IMR-90 (cell line): ENCODE measurements around the gene IGF1R. TPM values are rescaled to one million over a fixed set of nuclear protein-coding genes. Genes with fewer than 3 reads are reported as not detected.

Source experiments
- ATAC-seq: fragments of 200-7000 bp; cut with Tn5 transposase; 2 replicates; pipeline ENCODE4 v1.9.1; 2020; ENCODE audit warnings: low read depth, mild to moderate bottlenecking, moderate library complexity
- BruUV-seq: library from RNA; stranded (reverse); fragments of 400-500 nt; replicated peaks from 2 replicates; lab custom pipeline; 2021; lab: Mats Ljungman, UMichigan
- CTCF ChIA-PET: fragments of 300-600 bp; formaldehyde crosslinking; extraction: SDS; loops from one replicate; lab custom pipeline; 2021; ENCODE audit warnings: antibody characterized with exemption; lab: Yijun Ruan, JAX
- POLR2A ChIA-PET: fragments of 300-600 bp; sonication (Branson Sonifier 250); formaldehyde crosslinking; loops from one replicate; lab custom pipeline; 2022; ENCODE audit warnings: antibody characterized with exemption; ENCODE audit not compliant: unreplicated experiment; lab: Charles Lee
- DNase-seq: peaks from one replicate; pipeline ENCODE4 v3.0.0; 2013
- H2AFZ ChIP-seq: replicated peaks from 2 replicates; pipeline ENCODE3; 2013; ENCODE audit warnings: low read length, mild to moderate bottlenecking; ENCODE audit not compliant: poor library complexity
- H2AK5ac ChIP-seq: 2 replicates; pipeline ENCODE4 v1.6.1; 2013; ENCODE audit warnings: low read depth, low read length, inconsistent platforms
- H2AK9ac ChIP-seq: replicated peaks from 2 replicates; pipeline ENCODE3; 2013; ENCODE audit warnings: mild to moderate bottlenecking, low read depth, low read length, moderate library complexity; ENCODE audit not compliant: poor library complexity
- H2BK120ac ChIP-seq: 2 replicates; pipeline ENCODE4 v1.6.1; 2013; ENCODE audit warnings: low read depth, low read length, inconsistent platforms
- H2BK15ac ChIP-seq: 3 replicates; pipeline ENCODE4 v1.6.1; 2013; ENCODE audit warnings: low read depth, low read length, inconsistent platforms
- H2BK20ac ChIP-seq: 2 replicates; pipeline ENCODE4 v1.6.1; 2013; ENCODE audit warnings: low read depth, mild to moderate bottlenecking, inconsistent platforms, low read length, moderate library complexity
- H2BK5ac ChIP-seq: 2 replicates; pipeline ENCODE4 v1.6.1; 2013; ENCODE audit warnings: mild to moderate bottlenecking, low read depth, low read length, inconsistent platforms; ENCODE audit not compliant: poor library complexity, severe bottlenecking
- H3K14ac ChIP-seq: replicated peaks from 2 replicates; pipeline ENCODE4 v1.6.1; 2013; ENCODE audit warnings: low read depth, low read length, inconsistent platforms
- H3K18ac ChIP-seq: 2 replicates; pipeline ENCODE4 v1.6.1; 2013; ENCODE audit warnings: low read depth, low read length, control low read depth
- H3K23ac ChIP-seq: 2 replicates; pipeline ENCODE4 v1.6.1; 2013; ENCODE audit warnings: low read depth, low read length, inconsistent platforms
- H3K27ac ChIP-seq: 2 replicates; pipeline ENCODE4 v1.5.1; 2013; ENCODE audit warnings: mild to moderate bottlenecking, control low read depth, low read length; ENCODE audit not compliant: insufficient read depth
- H3K27me3 ChIP-seq: 2 replicates; pipeline ENCODE4 v1.6.1; 2013; ENCODE audit warnings: low read length; ENCODE audit not compliant: control insufficient read depth, insufficient read depth
- H3K36me3 ChIP-seq: 2 replicates; pipeline ENCODE4 v1.6.1; 2013; ENCODE audit warnings: low read length, mixed read lengths; ENCODE audit not compliant: control insufficient read depth, insufficient read depth
- H3K4ac ChIP-seq: 2 replicates; pipeline ENCODE4 v1.6.1; 2013; ENCODE audit warnings: low read depth, low read length, inconsistent platforms
- H3K4me1 ChIP-seq: 2 replicates; pipeline ENCODE4 v1.6.1; 2013; ENCODE audit warnings: low read length, mixed read lengths; ENCODE audit not compliant: control insufficient read depth, insufficient read depth
- H3K4me2 ChIP-seq: 2 replicates; pipeline ENCODE4 v1.6.1; 2013; ENCODE audit warnings: low read depth, mild to moderate bottlenecking, control low read depth, low read length, moderate library complexity
- H3K4me3 ChIP-seq: 2 replicates; pipeline ENCODE4 v1.5.1; 2013; ENCODE audit warnings: low read depth, mild to moderate bottlenecking, control low read depth, low read length, moderate library complexity; ENCODE audit not compliant: insufficient read depth
- H3K56ac ChIP-seq: 2 replicates; pipeline ENCODE4 v1.6.1; 2013; ENCODE audit warnings: low read length, inconsistent platforms; ENCODE audit not compliant: insufficient read depth; ENCODE audit errors: extremely low read depth
- H3K79me1 ChIP-seq, 2 experiments: 2 replicates each; pipeline ENCODE4 v1.6.1; 2013; ENCODE audit warnings: low read length in 2 of 2, inconsistent platforms in 1 of 2, low read depth in 1 of 2
- H3K9ac ChIP-seq: 2 replicates; pipeline ENCODE4 v1.6.1; 2013; ENCODE audit warnings: low read depth, low read length, control low read depth
- H3K9me1 ChIP-seq: 2 replicates; pipeline ENCODE4 v1.6.1; 2013; ENCODE audit warnings: low read length, inconsistent platforms; ENCODE audit not compliant: insufficient read depth
- H3K9me3 ChIP-seq: 2 replicates; pipeline ENCODE4 v1.6.1; 2013; ENCODE audit warnings: low read length; ENCODE audit not compliant: control insufficient read depth, insufficient read depth
- H4K20me1 ChIP-seq: 2 replicates; pipeline ENCODE4 v1.6.1; 2013; ENCODE audit warnings: low read length, inconsistent platforms; ENCODE audit not compliant: insufficient read depth
- H4K5ac ChIP-seq: 2 replicates; pipeline ENCODE4 v1.6.1; 2013; ENCODE audit warnings: mild to moderate bottlenecking, low read depth, low read length, control low read depth
- H4K8ac ChIP-seq, 2 experiments: 2 replicates each; pipeline ENCODE4 v1.6.1; 2013; ENCODE audit warnings: low read depth in 2 of 2, low read length in 2 of 2, control low read depth in 1 of 2, inconsistent platforms in 1 of 2
- H4K91ac ChIP-seq: 2 replicates; pipeline ENCODE4 v1.6.1; 2013; ENCODE audit warnings: low read depth, low read length, inconsistent platforms; ENCODE audit not compliant: insufficient read depth
- BHLHE40 ChIP-seq: fragments of 150-350 bp; IDR thresholded peaks from 2 replicates; pipeline ENCODE4 v1.6.1; 2016; ENCODE audit warnings: mild to moderate bottlenecking, low read depth, low read length
- CEBPB ChIP-seq: IDR thresholded peaks from 2 replicates; pipeline ENCODE4 v1.6.1; 2012; ENCODE audit warnings: low read depth, low read length, improper control_type of control experiment
- CHD1 ChIP-seq: IDR thresholded peaks from 2 replicates; pipeline ENCODE4 v1.6.1; 2012; ENCODE audit warnings: low read depth, low read length, improper control_type of control experiment
- ELK1 ChIP-seq: fragments of 150-350 bp; IDR thresholded peaks from 2 replicates; pipeline ENCODE4 v1.6.1; 2016; ENCODE audit warnings: low read depth, mild to moderate bottlenecking, low read length, moderate library complexity, borderline replicate concordance
- FOS ChIP-seq: fragments of 150-350 bp; IDR thresholded peaks from 2 replicates; pipeline ENCODE4 v1.6.1; 2016; ENCODE audit warnings: low read depth, low read length
- MAFK ChIP-seq: IDR thresholded peaks from 2 replicates; pipeline ENCODE4 v1.6.1; 2012; ENCODE audit warnings: low read depth, low read length, improper control_type of control experiment
- MAZ ChIP-seq: IDR thresholded peaks from 2 replicates; pipeline ENCODE4 v1.6.1; 2012; ENCODE audit warnings: low read depth, mild to moderate bottlenecking, low read length, improper control_type of control experiment, moderate library complexity, borderline replicate concordance
- MXI1 ChIP-seq: IDR thresholded peaks from 2 replicates; pipeline ENCODE4 v1.6.1; 2012; ENCODE audit warnings: low read depth, mild to moderate bottlenecking, low read length, moderate library complexity, borderline replicate concordance
- NFE2L2 ChIP-seq: fragments of 150-350 bp; IDR thresholded peaks from 2 replicates; pipeline ENCODE4 v1.6.1; 2016; ENCODE audit warnings: low read depth, mild to moderate bottlenecking, low read length
- POLR2A ChIP-seq: IDR thresholded peaks from 2 replicates; pipeline ENCODE4 v1.6.1; 2012; ENCODE audit warnings: mild to moderate bottlenecking, low read depth, low read length
- RAD21 ChIP-seq: IDR thresholded peaks from 2 replicates; pipeline ENCODE4 v1.6.1; 2012; ENCODE audit warnings: low read length, improper control_type of control experiment
- RCOR1 ChIP-seq: IDR thresholded peaks from 2 replicates; pipeline ENCODE4 v1.6.1; 2012; ENCODE audit warnings: mild to moderate bottlenecking, low read length, improper control_type of control experiment; ENCODE audit not compliant: insufficient replicate concordance
- RFX5 ChIP-seq: IDR thresholded peaks from 2 replicates; pipeline ENCODE4 v1.8.0; 2012; ENCODE audit warnings: low read depth, mild to moderate bottlenecking, low read length, moderate library complexity
- SMC3 ChIP-seq: fragments of 150-350 bp; IDR thresholded peaks from 2 replicates; pipeline ENCODE4 v1.6.1; 2016; ENCODE audit warnings: low read depth, mild to moderate bottlenecking, antibody characterized with exemption, low read length, moderate library complexity
- WGBS, 2 experiments: methylation state at CpG; one replicate each; pipeline versions ENCODE4 v1.1.5 to v1.1.7; 2013; ENCODE audit warnings: missing lambda C conversion rate in 2 of 2; ENCODE audit not compliant: insufficient read length in 1 of 2; ENCODE audit errors: extremely low coverage in 2 of 2; 5-methylcytosine and 5-hydroxymethylcytosine counted together
- dilution Hi-C: fragments of 300-500 bp; cut with HindIII; formaldehyde crosslinking; loops from one replicate; pipeline ENCODE4 v1.14.3; 2018; ENCODE audit warnings: low sequenced_read_pairs; ENCODE audit not compliant: unreplicated experiment
- in situ Hi-C: fragments of 300-500 bp; cut with MboI; formaldehyde crosslinking; loops from 3 replicates; pipeline ENCODE4 v1.14.3; 2019; ENCODE audit warnings: low sequenced_read_pairs, inconsistent platforms, mixed read lengths
- intact Hi-C: fragments of 100-400 bp; cut with micrococcal nuclease; formaldehyde crosslinking; loops from 2 replicates; pipeline ENCODE4 v1.10.0; 2022
- polyA plus RNA-seq, 3 experiments: library from polyadenylated mRNA; depleted of rRNA; stranded (reverse); fragments of >200 nt; gene quantifications; 2 replicates each; pipeline ENCODE4 v1.2.3, GENCODE V29; 2012; ENCODE audit warnings: low replicate concordance in 1 of 3
- total RNA-seq: library from RNA; depleted of rRNA; stranded (reverse); fragments of >200 nt; gene quantifications from 2 replicates; pipeline ENCODE4 v1.2.3, GENCODE V29; 2012
- TF ChIP-seq, protein P1 (sequence below): fragments of 150-350 bp; IDR thresholded peaks from 2 replicates; pipeline ENCODE4 v1.6.1; 2017; ENCODE audit warnings: mild to moderate bottlenecking, antibody characterized with exemption, low read length, low read depth
- TF ChIP-seq, protein P2 (sequence below): conservative IDR thresholded peaks from 2 replicates; pipeline ENCODE4 v1.5.1; 2012; ENCODE audit warnings: mild to moderate bottlenecking, low read depth, low read length, improper control_type of control experiment

IGF1R gene
- total and polyA plus RNA-seq, 2 of the 4 experiments (the other 2 are of a cell fraction) = 24.0 to 24.9 TPM

DNA sequence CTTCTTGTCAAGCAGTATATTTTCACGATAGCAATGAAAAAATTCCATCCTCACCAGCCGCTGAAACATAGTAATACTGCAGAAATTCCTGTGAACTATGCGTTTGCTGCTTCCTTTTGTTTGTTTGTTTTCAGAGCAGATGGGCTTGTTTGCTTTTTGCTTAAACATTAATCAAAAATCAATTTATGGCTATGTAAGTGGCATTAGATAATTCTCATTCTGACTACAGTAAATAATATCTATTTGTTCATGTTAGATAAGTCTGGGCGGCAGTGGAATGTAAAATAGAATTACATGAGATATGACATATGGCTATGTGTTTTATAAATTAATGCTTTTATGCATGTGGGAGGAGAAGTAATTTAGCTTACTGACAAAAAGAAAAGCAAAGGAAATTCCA, 195.5 kb downstream of the IGF1R start:
- no peak overlapping the region for H2AK5ac ChIP-seq
- peaks cover 25% of the 10 kb centered on the region for H3K9me1 ChIP-seq
- no peaks in the 10 kb centered on the region for H3K27me3 ChIP-seq
- no peak overlapping the region for H2BK15ac ChIP-seq
- no peak overlapping the region for H3K9ac ChIP-seq
- H3K18ac ChIP-seq = no peak overlapping the region
- H2BK20ac ChIP-seq = no peak overlapping the region
- dilution Hi-C loops = no loop called here
- DNase-seq (no peak), ATAC-seq (no peak)
- H4K8ac ChIP-seq = no peak overlapping the region
- H4K20me1 ChIP-seq = peaks cover 67% of the 10 kb centered on the region
- no peak overlapping the region for H3K56ac ChIP-seq
- no CpG with 5 or more reads among the region's 4 CpGs for WGBS, 2 experiments
- ChIA-PET CTCF (interaction anchor here (0.8 to 0.9 kb wide), 2 partner anchors 39 to 325 kb away, joined by 3 read pairs; no protein-coding TSS in a partner anchor), POLR2A (no interaction called here)
- in situ Hi-C loops = loop anchor here (10.0 kb wide), 1 partner anchor 329 kb away; no protein-coding TSS in a partner anchor
- no peak for TF ChIP-seq RAD21
- TF ChIP-seq POLR2A = no peak
- TF ChIP-seq CHD1 = no peak
- no peak for TF ChIP-seq RCOR1
- TF ChIP-seq MAZ = no peak
- no peak for TF ChIP-seq SMC3
- no peak for TF ChIP-seq FOS
- no peak for TF ChIP-seq MXI1
- no peak for TF ChIP-seq NFE2L2
- no peak for TF ChIP-seq CEBPB
- TF ChIP-seq RFX5 = no peak
- no peak for TF ChIP-seq MAFK
- TF ChIP-seq BHLHE40 = no peak
- TF ChIP-seq, protein P1, sequence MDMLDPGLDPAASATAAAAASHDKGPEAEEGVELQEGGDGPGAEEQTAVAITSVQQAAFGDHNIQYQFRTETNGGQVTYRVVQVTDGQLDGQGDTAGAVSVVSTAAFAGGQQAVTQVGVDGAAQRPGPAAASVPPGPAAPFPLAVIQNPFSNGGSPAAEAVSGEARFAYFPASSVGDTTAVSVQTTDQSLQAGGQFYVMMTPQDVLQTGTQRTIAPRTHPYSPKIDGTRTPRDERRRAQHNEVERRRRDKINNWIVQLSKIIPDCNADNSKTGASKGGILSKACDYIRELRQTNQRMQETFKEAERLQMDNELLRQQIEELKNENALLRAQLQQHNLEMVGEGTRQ = no peak
- no peak for TF ChIP-seq ELK1
- TF ChIP-seq, protein P2, sequence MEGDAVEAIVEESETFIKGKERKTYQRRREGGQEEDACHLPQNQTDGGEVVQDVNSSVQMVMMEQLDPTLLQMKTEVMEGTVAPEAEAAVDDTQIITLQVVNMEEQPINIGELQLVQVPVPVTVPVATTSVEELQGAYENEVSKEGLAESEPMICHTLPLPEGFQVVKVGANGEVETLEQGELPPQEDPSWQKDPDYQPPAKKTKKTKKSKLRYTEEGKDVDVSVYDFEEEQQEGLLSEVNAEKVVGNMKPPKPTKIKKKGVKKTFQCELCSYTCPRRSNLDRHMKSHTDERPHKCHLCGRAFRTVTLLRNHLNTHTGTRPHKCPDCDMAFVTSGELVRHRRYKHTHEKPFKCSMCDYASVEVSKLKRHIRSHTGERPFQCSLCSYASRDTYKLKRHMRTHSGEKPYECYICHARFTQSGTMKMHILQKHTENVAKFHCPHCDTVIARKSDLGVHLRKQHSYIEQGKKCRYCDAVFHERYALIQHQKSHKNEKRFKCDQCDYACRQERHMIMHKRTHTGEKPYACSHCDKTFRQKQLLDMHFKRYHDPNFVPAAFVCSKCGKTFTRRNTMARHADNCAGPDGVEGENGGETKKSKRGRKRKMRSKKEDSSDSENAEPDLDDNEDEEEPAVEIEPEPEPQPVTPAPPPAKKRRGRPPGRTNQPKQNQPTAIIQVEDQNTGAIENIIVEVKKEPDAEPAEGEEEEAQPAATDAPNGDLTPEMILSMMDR = no peak
- H3K4me1 ChIP-seq = peaks cover 21% of the 10 kb centered on the region
- no peak overlapping the region for H2BK120ac ChIP-seq
- no peak overlapping the region for H4K5ac ChIP-seq
- no peaks in the 10 kb centered on the region for H3K9me3 ChIP-seq
- H2BK5ac ChIP-seq = no peak overlapping the region
- no TSS peak for BruUV-seq
- H3K23ac ChIP-seq = no peak overlapping the region
- H3K4ac ChIP-seq = no peak overlapping the region
- H3K14ac ChIP-seq = no peak overlapping the region
- no peak overlapping the region for H4K91ac ChIP-seq
- H2AK9ac ChIP-seq = no peak overlapping the region
- no peak overlapping the region for H3K4me3 ChIP-seq
- H2AFZ ChIP-seq = no peak overlapping the region
- no peak overlapping the region for H3K27ac ChIP-seq
- peaks cover 1% of the 10 kb centered on the region; the same call in 1 of the 2 replicates for H3K36me3 ChIP-seq
- H3K79me1 ChIP-seq = peaks cover 36 to 93% of the 10 kb centered on the region in 2 experiments
- no peak overlapping the region for H3K4me2 ChIP-seq
- intact Hi-C loops = no loop called here
